ENCODE measurements around the gene SGSH.
"Not testable (repeated sequence)": the region's sequence is repeated elsewhere in the genome, so short reads cannot be mapped to it uniquely, and the experiment has no call there.

SGSH gene

GRCh38 chr17:80217703-80218362, 2.3 kb downstream of the SGSH start:
- intact Hi-C loops (cut with DNase I) = no loop called here
- DNase-seq = no peak

GRCh38 chr17:80216473-80217456, 3.4 kb downstream of the SGSH start:
- intact Hi-C loops (cut with DNase I) = no loop called here
- DNase-seq = no peak

- intact Hi-C loops (cut with DNase I) = no loop called here
- no peak for DNase-seq
Measured at GRCh38 chr17:80214878-80215210, 5.3 kb downstream of the SGSH start.

GRCh38 chr17:80214012-80214877, 5.9 kb downstream of the SGSH start:
- DNase-seq = no peak
- intact Hi-C loops (cut with DNase I) = no loop called here

GRCh38 chr17:80213643-80213975, 6.5 kb downstream of the SGSH start:
- intact Hi-C loops (cut with DNase I) = no loop called here
- DNase-seq = no peak

GRCh38 chr17:80212962-80213642, 7.0 kb downstream of the SGSH start:
- intact Hi-C loops (cut with DNase I) = no loop called here
- peak in 41 of 42 donors; percentile 38 to 86 (median 66) for DNase-seq

- DNase-seq = no peak
- intact Hi-C loops (cut with DNase I) = no loop called here
Measured at GRCh38 chr17:80212511-80212910, 7.6 kb downstream of the SGSH start.

GRCh38 chr17:80212109-80212508, 8.0 kb downstream of the SGSH start:
- no peak for DNase-seq
- intact Hi-C loops (cut with DNase I) = no loop called here

GRCh38 chr17:80210348-80211108, 9.6 kb downstream of the SGSH start:
- intact Hi-C loops (cut with DNase I) = no loop called here
- no peak for DNase-seq

GRCh38 chr17:80209765-80210164, 10.4 kb downstream of the SGSH start:
- intact Hi-C loops (cut with DNase I) = loop anchor here (10.0 kb wide), 1 partner anchor 115 kb away; no protein-coding TSS in a partner anchor
- DNase-seq = no peak

- intact Hi-C loops (cut with DNase I) = loop anchor here (10.0 kb wide), 1 partner anchor 113 kb away; no protein-coding TSS in a partner anchor
- no peak for DNase-seq
Measured at GRCh38 chr17:80208050-80208449, 12.1 kb downstream of the SGSH start.

GRCh38 chr17:80205811-80206210, 14.3 kb downstream of the SGSH start:
- DNase-seq = no peak
- intact Hi-C loops (cut with DNase I) = loop anchor here (10.0 kb wide), 1 partner anchor 111 kb away; no protein-coding TSS in a partner anchor

- intact Hi-C loops (cut with DNase I) = loop anchor here (10.0 kb wide), 1 partner anchor 110 kb away; no protein-coding TSS in a partner anchor
- no peak for DNase-seq
Measured at GRCh38 chr17:80204626-80205468, 15.3 kb downstream of the SGSH start.

- peak in 2 of 42 donors; percentile 38 to 51 for DNase-seq
- intact Hi-C loops (cut with DNase I) = loop anchor here (10.0 kb wide), 1 partner anchor 109 kb away; no protein-coding TSS in a partner anchor
Measured at GRCh38 chr17:80203471-80203963, 16.6 kb downstream of the SGSH start.

- no peak for DNase-seq
- intact Hi-C loops (cut with DNase I) = loop anchor here (10.0 kb wide), 1 partner anchor 107 kb away; no protein-coding TSS in a partner anchor
Measured at GRCh38 chr17:80202197-80202596, 17.9 kb downstream of the SGSH start.

GRCh38 chr17:80201446-80201845, 18.7 kb downstream of the SGSH start:
- no peak for DNase-seq
- intact Hi-C loops (cut with DNase I) = loop anchor here (10.0 kb wide), 1 partner anchor 107 kb away; no protein-coding TSS in a partner anchor

- intact Hi-C loops (cut with DNase I); DNase-seq: not testable (repeated sequence)
Measured at GRCh38 chr17:80199295-80199694, 20.8 kb downstream of the SGSH start.
